ENCODE data around the gene DUSP2.

Gene DUSP2

GRCh38 chr2:96114903-96115581 lies 30.2 kb downstream of the DUSP2 start:
- Histone ChIP-seq H3K27ac (ENCODE audit: low read depth, low read length) (no peak overlapping the region), H3K9ac (ENCODE audit: low read length) (no peak overlapping the region), H3K27me3 (ENCODE audit: control insufficient read depth in 1 of 2, insufficient read depth in 2 of 2, low read length in 2 of 2) (peaks cover 9 to 29% of the 10 kb centered on the region in 2 donors), H3K36me3 (ENCODE audit: insufficient read depth, low read length) (no peaks in the 10 kb centered on the region), H3K4me3 (ENCODE audit: low read depth in 1 of 2, low read length in 2 of 2) (no peak overlapping the region), H3K9me3 (ENCODE audit: low read length) (no peaks in the 10 kb centered on the region), H3K4me1 (ENCODE audit: insufficient read depth, low read length) (peaks cover 4% of the 10 kb centered on the region)

GRCh38 chr2:96114546-96114902 lies 30.7 kb downstream of the DUSP2 start:
- no peaks in the 10 kb centered on the region for H3K36me3 ChIP-seq (ENCODE audit: insufficient read depth, low read length)
- H3K4me1 ChIP-seq (ENCODE audit: insufficient read depth, low read length), result peaks cover 4% of the 10 kb centered on the region
- H3K27ac ChIP-seq (ENCODE audit: low read depth, low read length), result no peak overlapping the region
- H3K9me3 ChIP-seq (ENCODE audit: low read length), result no peaks in the 10 kb centered on the region
- no peak overlapping the region for H3K4me3 ChIP-seq (ENCODE audit: low read depth in 1 of 2, low read length in 2 of 2)
- H3K9ac ChIP-seq (ENCODE audit: low read length), result no peak overlapping the region
- peaks cover 9 to 29% of the 10 kb centered on the region in 2 donors for H3K27me3 ChIP-seq (ENCODE audit: control insufficient read depth in 1 of 2, insufficient read depth in 2 of 2, low read length in 2 of 2)

- H3K27me3 ChIP-seq (ENCODE audit: control insufficient read depth in 1 of 2, insufficient read depth in 2 of 2, low read length in 2 of 2), result peaks cover 9 to 29% of the 10 kb centered on the region in 2 donors
- H3K4me3 ChIP-seq (ENCODE audit: low read depth in 1 of 2, low read length in 2 of 2), result no peak overlapping the region
- H3K9me3 ChIP-seq (ENCODE audit: low read length), result no peaks in the 10 kb centered on the region
- peaks cover 4% of the 10 kb centered on the region for H3K4me1 ChIP-seq (ENCODE audit: insufficient read depth, low read length)
- H3K36me3 ChIP-seq (ENCODE audit: insufficient read depth, low read length), result no peaks in the 10 kb centered on the region
- no peak overlapping the region for H3K27ac ChIP-seq (ENCODE audit: low read depth, low read length)
- no peak overlapping the region for H3K9ac ChIP-seq (ENCODE audit: low read length)
Measured at GRCh38 chr2:96113951-96114350, 31.3 kb downstream of the DUSP2 start.

GRCh38 chr2:96113367-96113677 lies 31.9 kb downstream of the DUSP2 start:
- no peaks in the 10 kb centered on the region for H3K36me3 ChIP-seq (ENCODE audit: insufficient read depth, low read length)
- peaks cover 4% of the 10 kb centered on the region for H3K4me1 ChIP-seq (ENCODE audit: insufficient read depth, low read length)
- no peaks in the 10 kb centered on the region for H3K9me3 ChIP-seq (ENCODE audit: low read length)
- peaks cover 9 to 29% of the 10 kb centered on the region in 2 donors for H3K27me3 ChIP-seq (ENCODE audit: control insufficient read depth in 1 of 2, insufficient read depth in 2 of 2, low read length in 2 of 2)
- no peak overlapping the region for H3K4me3 ChIP-seq (ENCODE audit: low read depth in 1 of 2, low read length in 2 of 2)
- no peak overlapping the region for H3K27ac ChIP-seq (ENCODE audit: low read depth, low read length)
- no peak overlapping the region for H3K9ac ChIP-seq (ENCODE audit: low read length)

GRCh38 chr2:96112501-96113366 lies 32.5 kb downstream of the DUSP2 start:
- no peak overlapping the region for H3K27ac ChIP-seq (ENCODE audit: low read depth, low read length)
- H3K9ac ChIP-seq (ENCODE audit: low read length), result no peak overlapping the region
- H3K4me1 ChIP-seq (ENCODE audit: insufficient read depth, low read length), result peaks cover 4% of the 10 kb centered on the region

GRCh38 chr2:96111823-96112500 lies 33.3 kb downstream of the DUSP2 start:
- H3K9ac ChIP-seq (ENCODE audit: low read length), result no peak overlapping the region
- no peaks in the 10 kb centered on the region for H3K4me1 ChIP-seq (ENCODE audit: insufficient read depth, low read length)
- no peaks in the 10 kb centered on the region for H3K36me3 ChIP-seq (ENCODE audit: insufficient read depth, low read length)
- H3K9me3 ChIP-seq (ENCODE audit: low read length), result no peaks in the 10 kb centered on the region
- H3K4me3 ChIP-seq (ENCODE audit: low read depth in 1 of 2, low read length in 2 of 2), result no peak overlapping the region
- H3K27ac ChIP-seq (ENCODE audit: low read depth, low read length), result no peak overlapping the region
- H3K27me3 ChIP-seq (ENCODE audit: control insufficient read depth in 1 of 2, insufficient read depth in 2 of 2, low read length in 2 of 2), result peaks cover 0 to 22% of the 10 kb centered on the region in 2 donors

More at GRCh38 chr2:96112501-96113366, 32.5 kb downstream of the DUSP2 start:
- Histone ChIP-seq H3K27me3 (ENCODE audit: control insufficient read depth in 1 of 2, insufficient read depth in 2 of 2, low read length in 2 of 2) (peaks cover 7 to 24% of the 10 kb centered on the region in 2 donors), H3K36me3 (ENCODE audit: insufficient read depth, low read length) (no peaks in the 10 kb centered on the region), H3K9me3 (ENCODE audit: low read length) (no peaks in the 10 kb centered on the region), H3K4me3 (ENCODE audit: low read depth in 1 of 2, low read length in 2 of 2) (no peak overlapping the region)

- Histone ChIP-seq H3K4me1 (ENCODE audit: insufficient read depth, low read length) (no peaks in the 10 kb centered on the region), H3K36me3 (ENCODE audit: insufficient read depth, low read length) (no peaks in the 10 kb centered on the region), H3K9me3 (ENCODE audit: low read length) (no peaks in the 10 kb centered on the region)
Measured at GRCh38 chr2:96111257-96111640, 34.0 kb downstream of the DUSP2 start.

GRCh38 chr2:96110621-96111256 lies 34.5 kb downstream of the DUSP2 start:
- Histone ChIP-seq H3K27ac (ENCODE audit: low read depth, low read length) (no peak overlapping the region), H3K4me1 (ENCODE audit: insufficient read depth, low read length) (no peaks in the 10 kb centered on the region), H3K36me3 (ENCODE audit: insufficient read depth, low read length) (no peaks in the 10 kb centered on the region), H3K9me3 (ENCODE audit: low read length) (peaks cover 3% of the 10 kb centered on the region), H3K27me3 (ENCODE audit: control insufficient read depth in 1 of 2, insufficient read depth in 2 of 2, low read length in 2 of 2) (peaks cover 0 to 11% of the 10 kb centered on the region in 2 donors), H3K9ac (ENCODE audit: low read length) (no peak overlapping the region), H3K4me3 (ENCODE audit: low read depth in 1 of 2, low read length in 2 of 2) (no peak overlapping the region)

More at GRCh38 chr2:96111257-96111640, 34.0 kb downstream of the DUSP2 start:
- no peak overlapping the region for H3K4me3 ChIP-seq (ENCODE audit: low read depth in 1 of 2, low read length in 2 of 2)
- H3K27me3 ChIP-seq (ENCODE audit: control insufficient read depth in 1 of 2, insufficient read depth in 2 of 2, low read length in 2 of 2), result peaks cover 0 to 16% of the 10 kb centered on the region in 2 donors
- H3K27ac ChIP-seq (ENCODE audit: low read depth, low read length), result no peak overlapping the region
- no peak overlapping the region for H3K9ac ChIP-seq (ENCODE audit: low read length)

- H3K4me3 ChIP-seq (ENCODE audit: low read depth in 1 of 2, low read length in 2 of 2), result no peak overlapping the region
- no peaks in the 10 kb centered on the region for H3K4me1 ChIP-seq (ENCODE audit: insufficient read depth, low read length)
- no peak overlapping the region for H3K9ac ChIP-seq (ENCODE audit: low read length)
- no peak overlapping the region for H3K27ac ChIP-seq (ENCODE audit: low read depth, low read length)
- H3K9me3 ChIP-seq (ENCODE audit: low read length), result peaks cover 10% of the 10 kb centered on the region
- H3K27me3 ChIP-seq (ENCODE audit: control insufficient read depth in 1 of 2, insufficient read depth in 2 of 2, low read length in 2 of 2), result peaks cover 0 to 6% of the 10 kb centered on the region in 2 donors
- H3K36me3 ChIP-seq (ENCODE audit: insufficient read depth, low read length), result no peaks in the 10 kb centered on the region
Measured at GRCh38 chr2:96109931-96110511, 35.2 kb downstream of the DUSP2 start.

- H3K9ac ChIP-seq (ENCODE audit: low read length), result no peak overlapping the region
- H3K4me1 ChIP-seq (ENCODE audit: insufficient read depth, low read length), result no peaks in the 10 kb centered on the region
- H3K36me3 ChIP-seq (ENCODE audit: insufficient read depth, low read length), result no peaks in the 10 kb centered on the region
- no peak overlapping the region for H3K27ac ChIP-seq (ENCODE audit: low read depth, low read length)
- peaks cover 10% of the 10 kb centered on the region for H3K9me3 ChIP-seq (ENCODE audit: low read length)
- H3K4me3 ChIP-seq (ENCODE audit: low read depth in 1 of 2, low read length in 2 of 2), result no peak overlapping the region
- peaks cover 0 to 6% of the 10 kb centered on the region in 2 donors for H3K27me3 ChIP-seq (ENCODE audit: control insufficient read depth in 1 of 2, insufficient read depth in 2 of 2, low read length in 2 of 2)
Measured at GRCh38 chr2:96109361-96109680, 35.9 kb downstream of the DUSP2 start.
